Tibial nerve (tissue), 4 donors: ENCODE results near the gene WDSUB1. TPM values are rescaled to one million over a fixed set of nuclear protein-coding genes. Genes with fewer than 3 reads are reported as not detected.

Experiments
- DNase-seq, 2 donors: peaks; one replicate each; pipeline ENCODE4 v3.0.0-alpha.2; 2019; ENCODE audit warnings: low spot score in 2 of 2
- H3K27ac ChIP-seq, 4 donors: fragments of 200-600 bp; sonication (generic) in 3 of 4; one replicate each; pipeline ENCODE4 v1.5.1; 2017 to 2019; ENCODE audit warnings: mild to moderate bottlenecking in 1 of 4
- H3K27me3 ChIP-seq, 2 donors: fragments of 200-600 bp; sonication (generic) in 1 of 2; one replicate each; pipeline versions ENCODE4 v1.5.1 to v1.6.0; 2017 to 2019
- H3K36me3 ChIP-seq, 3 donors: fragments of 200-600 bp; sonication (generic); one replicate each; pipeline ENCODE4 v1.5.1; 2018 to 2019
- H3K4me1 ChIP-seq, 4 donors: fragments of 200-600 bp; sonication (generic) in 3 of 4; one replicate each; pipeline ENCODE4 v1.5.1; 2017 to 2019
- H3K4me3 ChIP-seq, 4 donors: fragments of 200-600 bp; sonication (generic) in 3 of 4; one replicate each; pipeline ENCODE4 v1.5.1; 2017 to 2019; ENCODE audit warnings: mild to moderate bottlenecking in 1 of 4, moderate library complexity in 1 of 4
- H3K9me3 ChIP-seq, 4 donors: fragments of 200-600 bp; sonication (generic) in 3 of 4; one replicate each; pipeline ENCODE4 v1.5.1; 2017 to 2019
- CTCF ChIP-seq, 5 experiments: fragments of 200-600 bp in 3 of 5; fragments of 450-650 bp in 2 of 5; sonication (generic) in 3 of 5; IDR thresholded peaks; one replicate each; pipeline ENCODE4 v1.5.1; 2016 to 2019; ENCODE audit warnings: antibody characterized with exemption in 5 of 5, mild to moderate bottlenecking in 3 of 5, moderate library complexity in 2 of 5
- EP300 ChIP-seq, 2 donors: sonication (generic); formaldehyde crosslinking; IDR thresholded peaks; one replicate each; pipeline ENCODE4 v1.6.1; 2017; ENCODE audit warnings: antibody characterized with exemption in 2 of 2, mild to moderate bottlenecking in 1 of 2
- POLR2A ChIP-seq, 2 donors: fragments of 450-650 bp; IDR thresholded peaks; one replicate each; pipeline ENCODE4 v1.6.1; 2017; ENCODE audit warnings: antibody characterized with exemption in 2 of 2, mild to moderate bottlenecking in 2 of 2, moderate library complexity in 2 of 2
- WGBS, 2 donors: methylation state at CpG; one replicate each; pipeline ENCODE4 v1.1.5; 2018; 5-methylcytosine and 5-hydroxymethylcytosine counted together
- total RNA-seq, 4 donors: library from RNA; depleted of rRNA; stranded (reverse); fragments of >200 nt; gene quantifications; one replicate each; pipeline ENCODE4 v1.1.0, GENCODE V29; 2016

The WDSUB1 gene
- total RNA-seq, 4 donors from 2014 or later: 4.3 to 7.0 (median 6.1) TPM

GRCh38 chr2:159229476-159230144 is 56.9 kb downstream of the WDSUB1 start:
- peaks cover 0 to 76% (median 0%) of the 10 kb centered on the region in 3 donors for H3K36me3 ChIP-seq
- WGBS, 2 donors: 89 to 94% methylated on average over 15 of the region's 15 CpGs
- no peak overlapping the region for H3K4me3 ChIP-seq
- H3K4me1 ChIP-seq: no peaks in the 10 kb centered on the region
- no peak for TF ChIP-seq POLR2A (IDR thresholded peaks at IDR 0.05)
- TF ChIP-seq CTCF (IDR thresholded peaks at IDR 0.05): no peak
- no peak for TF ChIP-seq EP300 (IDR thresholded peaks at IDR 0.05)
- no peak for DNase-seq
- H3K9me3 ChIP-seq: no peaks in the 10 kb centered on the region
- H3K27ac ChIP-seq: no peak overlapping the region
- H3K27me3 ChIP-seq: no peaks in the 10 kb centered on the region

GRCh38 chr2:159228081-159228581 is 58.4 kb downstream of the WDSUB1 start:
- H3K4me1 ChIP-seq: no peaks in the 10 kb centered on the region
- H3K27ac ChIP-seq: no peak overlapping the region
- no peak overlapping the region for H3K4me3 ChIP-seq
- no peak for DNase-seq
- no peak for TF ChIP-seq POLR2A (IDR thresholded peaks at IDR 0.05)
- TF ChIP-seq CTCF (IDR thresholded peaks at IDR 0.05): no peak
- no peak for TF ChIP-seq EP300 (IDR thresholded peaks at IDR 0.05)
- no peaks in the 10 kb centered on the region for H3K27me3 ChIP-seq
- H3K9me3 ChIP-seq: no peaks in the 10 kb centered on the region
- 85 to 86% methylated on average over 14 of the region's 14 CpGs for WGBS, 2 donors
- H3K36me3 ChIP-seq: peaks cover 0 to 82% (median 0%) of the 10 kb centered on the region in 3 donors

DNA sequence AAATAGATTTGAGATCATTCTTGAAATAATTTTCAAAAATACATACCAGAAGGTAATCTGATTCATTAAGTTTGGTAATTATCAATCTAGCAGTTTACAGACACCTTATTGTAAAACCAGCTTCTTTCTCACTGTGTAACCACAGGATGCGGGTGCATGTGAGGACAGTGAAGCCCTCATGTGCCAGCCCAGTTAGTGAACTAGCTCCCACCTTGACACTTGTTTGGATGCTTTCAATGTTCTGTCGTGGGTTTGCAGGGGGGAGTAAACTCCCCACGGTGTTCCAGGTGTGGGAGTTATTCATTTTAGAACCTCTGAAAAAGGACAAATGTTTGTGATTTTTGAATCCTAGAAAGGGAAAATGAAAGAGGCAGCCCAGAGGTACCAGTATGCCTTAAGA is 59.0 kb downstream of the WDSUB1 start:
- 59 to 79% methylated on average over 3 of the region's 3 CpGs for WGBS, 2 donors
- no peak overlapping the region for H3K27ac ChIP-seq

GRCh38 chr2:159226608-159227385 is 59.7 kb downstream of the WDSUB1 start:
- Histone ChIP-seq H3K27ac (peak overlapping the region in 1 of 4 donors; percentile 25), H3K4me1 (no peaks in the 10 kb centered on the region), H3K27me3 (no peaks in the 10 kb centered on the region), H3K36me3 (peaks cover 0 to 92% (median 0%) of the 10 kb centered on the region in 3 donors), H3K4me3 (no peak overlapping the region), H3K9me3 (no peaks in the 10 kb centered on the region)
- DNase-seq: no peak
- no peak for TF ChIP-seq CTCF (IDR thresholded peaks at IDR 0.05)
- no peak for TF ChIP-seq EP300 (IDR thresholded peaks at IDR 0.05)
- no peak for TF ChIP-seq POLR2A (IDR thresholded peaks at IDR 0.05)

More for the DNA sequence above, 59.0 kb downstream of the WDSUB1 start:
- Histone ChIP-seq H3K9me3 (no peaks in the 10 kb centered on the region), H3K4me1 (no peaks in the 10 kb centered on the region), H3K27me3 (no peaks in the 10 kb centered on the region), H3K36me3 (peaks cover 0 to 86% (median 0%) of the 10 kb centered on the region in 3 donors), H3K4me3 (no peak overlapping the region)
- TF ChIP-seq CTCF (IDR thresholded peaks at IDR 0.05) (no peak), EP300 (IDR thresholded peaks at IDR 0.05) (no peak), POLR2A (IDR thresholded peaks at IDR 0.05) (no peak)
- no peak for DNase-seq

GRCh38 chr2:159226059-159226461 is 60.4 kb downstream of the WDSUB1 start:
- no peak for TF ChIP-seq EP300 (IDR thresholded peaks at IDR 0.05)
- TF ChIP-seq POLR2A (IDR thresholded peaks at IDR 0.05): no peak
- no peak for TF ChIP-seq CTCF (IDR thresholded peaks at IDR 0.05)
- H3K27ac ChIP-seq: peak overlapping the region in 1 of 4 donors; percentile 25
- WGBS, 2 donors: 64 to 66% methylated on average over 5 of the region's 5 CpGs

More at GRCh38 chr2:159226059-159226461, 60.4 kb downstream of the WDSUB1 start:
- DNase-seq: no peak
- no peaks in the 10 kb centered on the region for H3K27me3 ChIP-seq
- H3K4me1 ChIP-seq: no peaks in the 10 kb centered on the region
- H3K36me3 ChIP-seq: peaks cover 0 to 97% (median 0%) of the 10 kb centered on the region in 3 donors
- H3K9me3 ChIP-seq: no peaks in the 10 kb centered on the region
- H3K4me3 ChIP-seq: no peak overlapping the region
